SIG-M5 treated with dmso at 0.1 percent for 504 hours (cell line): ENCODE results near the gene TCF7L2.

Source experiments
- DNase-seq: peaks from one replicate; lab custom pipeline; 2025; ENCODE audit not compliant: unreplicated experiment; lab: John Stamatoyannopoulos, UW

The TCF7L2 gene

DNA sequence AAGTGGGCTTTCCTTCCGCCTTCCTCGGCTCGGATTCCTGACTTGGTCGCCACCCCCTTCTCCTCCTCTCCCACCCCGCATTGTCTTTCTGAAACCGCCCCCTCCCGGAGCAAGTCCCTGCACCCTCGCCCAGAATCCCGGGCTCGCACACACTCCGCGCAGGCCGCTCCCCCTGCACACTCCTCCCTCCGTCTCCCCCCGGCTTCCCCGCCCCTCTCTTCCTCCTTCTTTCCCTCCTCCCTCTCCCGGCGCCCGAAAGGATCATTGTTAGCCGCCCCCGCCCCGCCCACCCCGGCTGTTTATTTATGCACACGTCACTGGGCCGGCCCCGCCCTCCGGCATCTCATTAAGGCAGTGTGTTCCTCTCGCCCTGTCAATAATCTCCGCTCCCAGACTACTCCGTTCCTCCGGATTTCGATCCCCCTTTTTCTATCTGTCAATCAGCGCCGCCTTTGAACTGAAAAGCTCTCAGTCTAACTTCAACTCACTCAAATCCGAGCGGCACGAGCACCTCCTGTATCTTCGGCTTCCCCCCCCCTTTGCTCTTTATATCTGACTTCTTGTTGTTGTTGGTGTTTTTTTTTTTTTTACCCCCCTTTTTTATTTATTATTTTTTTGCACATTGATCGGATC, at the start of gene TCF7L2:
Gene TCF7L2, plus strand, starts transcription at position 373 of the 633 bp plus-strand sequence. CDS start 510 bp downstream, outside the sequence.
- DNase-seq: peak; percentile 96

GRCh38 chr10:112902730-112903129, 47.3 kb upstream of the TCF7L2 start:
- no peak for DNase-seq

DNA sequence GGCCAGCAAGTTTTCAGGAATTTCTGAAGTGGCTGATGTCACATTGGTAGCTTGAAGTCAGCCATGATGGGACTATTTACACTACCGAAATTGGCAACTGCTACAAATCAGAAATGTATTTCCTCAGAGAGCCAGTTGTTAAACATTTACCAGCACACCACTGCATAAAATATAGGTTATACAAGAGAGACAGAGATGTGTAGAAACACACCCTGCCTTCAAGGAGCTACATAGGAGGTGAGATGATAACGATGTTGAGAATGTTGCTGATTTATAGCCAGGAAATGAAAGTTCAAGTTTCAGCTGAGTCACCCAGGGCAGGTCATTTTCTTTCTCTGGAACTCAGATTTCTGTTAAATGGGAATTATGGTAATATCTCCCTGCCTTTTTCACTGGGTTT, 46.0 kb upstream of the TCF7L2 start:
- no peak for DNase-seq

- no peak for DNase-seq
Observed at GRCh38 chr10:112906945-112907344, 43.1 kb upstream of the TCF7L2 start.

- DNase-seq: no peak
Observed at GRCh38 chr10:112907893-112908292, 42.2 kb upstream of the TCF7L2 start.

- DNase-seq: no peak
Observed at GRCh38 chr10:112911206-112911605, 38.8 kb upstream of the TCF7L2 start.

DNA sequence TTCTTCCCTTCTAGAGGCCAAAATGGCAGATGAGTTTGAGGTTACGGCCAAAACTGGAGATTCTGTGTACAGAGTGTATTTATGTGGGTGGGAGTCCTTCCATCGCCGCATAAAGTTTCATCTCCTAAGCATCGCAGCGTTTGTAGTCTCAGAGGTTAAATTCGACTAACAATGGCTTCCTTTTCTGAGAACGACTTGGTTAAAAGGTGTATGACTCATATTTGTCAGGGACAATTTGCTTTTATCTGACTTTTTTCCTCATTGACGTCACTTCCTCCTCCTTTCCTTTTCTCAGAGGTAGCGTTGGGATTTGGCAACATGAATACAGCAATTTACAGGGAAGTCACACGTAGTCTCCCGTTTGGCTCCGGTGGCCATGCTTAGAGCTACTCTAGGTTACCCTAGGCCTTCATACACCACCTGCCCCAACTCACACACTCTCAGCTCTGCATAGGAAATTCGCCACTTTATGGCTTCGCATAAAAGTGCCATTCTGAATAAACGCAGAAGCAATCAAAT, 37.6 kb upstream of the TCF7L2 start:
- no peak for DNase-seq

DNA sequence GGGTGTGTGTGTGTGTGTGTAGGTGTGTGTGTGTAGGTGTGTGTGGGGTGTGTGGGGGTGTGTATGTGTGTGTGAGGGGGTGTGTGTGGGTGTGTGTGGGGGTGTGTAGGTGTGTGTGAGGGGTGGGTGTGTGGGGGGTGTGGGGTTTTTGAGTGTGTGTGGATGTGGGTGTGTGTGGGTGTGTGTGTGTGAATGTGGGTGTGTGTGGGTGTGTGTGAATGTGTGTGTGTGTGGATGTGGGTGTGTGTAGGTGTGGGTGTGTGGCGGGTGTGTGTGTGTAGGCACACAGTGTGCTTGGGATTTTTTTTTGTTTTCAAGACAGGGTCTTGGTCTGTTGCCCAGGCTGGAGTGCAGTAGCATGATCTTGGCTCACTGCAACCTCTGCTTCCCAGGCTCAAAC, 36.8 kb upstream of the TCF7L2 start:
- DNase-seq: no peak

GRCh38 chr10:112913661-112914287, 36.3 kb upstream of the TCF7L2 start:
- DNase-seq: peak; percentile 31

- no peak for DNase-seq
Observed at GRCh38 chr10:112914288-112914952, 35.6 kb upstream of the TCF7L2 start.

DNA sequence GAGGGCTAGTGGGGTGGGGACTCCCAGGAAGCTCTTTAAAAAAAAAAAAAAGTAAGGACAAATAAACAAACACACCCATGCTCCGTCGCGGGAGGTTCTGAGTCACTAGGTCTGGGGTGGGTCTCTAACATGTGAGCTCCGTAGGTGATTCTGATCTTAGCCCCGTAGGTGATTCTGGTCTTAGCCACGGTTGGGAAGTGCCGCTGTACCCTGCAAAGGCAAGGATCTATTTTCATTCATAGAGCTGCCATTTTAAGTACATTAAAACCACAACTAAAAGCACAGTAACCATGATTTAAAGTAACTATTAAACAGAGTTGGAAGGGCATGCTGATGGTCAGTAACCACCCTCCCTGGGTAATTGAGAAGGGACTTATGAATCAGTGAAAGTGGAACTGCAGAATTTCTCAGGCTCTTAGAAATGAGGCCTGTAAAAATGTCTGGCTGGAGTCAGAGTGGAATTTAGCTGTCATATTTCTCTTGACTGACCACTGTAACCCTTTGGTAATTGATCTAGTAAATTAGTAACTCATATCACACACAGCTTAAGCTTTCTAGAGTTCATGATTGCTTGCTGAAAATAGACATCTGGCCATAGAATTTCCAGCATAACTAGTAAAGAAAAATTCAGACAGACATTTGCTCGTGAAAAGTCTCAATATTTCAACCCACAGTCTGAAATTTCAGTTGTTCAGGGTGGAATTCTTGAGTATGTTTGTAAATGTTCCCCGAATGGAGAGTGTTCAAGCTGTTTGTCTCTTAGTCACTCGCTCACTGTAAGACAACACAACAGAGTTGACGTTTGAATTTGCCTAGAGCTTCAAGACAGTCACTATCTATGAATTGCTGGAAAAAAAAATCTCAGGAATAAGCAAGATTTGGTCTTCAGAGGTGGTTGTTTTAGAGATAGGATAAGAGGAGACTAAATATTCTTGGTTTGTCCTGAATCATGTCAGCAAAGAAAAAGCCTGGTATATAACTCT, 34.2 kb upstream of the TCF7L2 start:
- no peak for DNase-seq

DNA sequence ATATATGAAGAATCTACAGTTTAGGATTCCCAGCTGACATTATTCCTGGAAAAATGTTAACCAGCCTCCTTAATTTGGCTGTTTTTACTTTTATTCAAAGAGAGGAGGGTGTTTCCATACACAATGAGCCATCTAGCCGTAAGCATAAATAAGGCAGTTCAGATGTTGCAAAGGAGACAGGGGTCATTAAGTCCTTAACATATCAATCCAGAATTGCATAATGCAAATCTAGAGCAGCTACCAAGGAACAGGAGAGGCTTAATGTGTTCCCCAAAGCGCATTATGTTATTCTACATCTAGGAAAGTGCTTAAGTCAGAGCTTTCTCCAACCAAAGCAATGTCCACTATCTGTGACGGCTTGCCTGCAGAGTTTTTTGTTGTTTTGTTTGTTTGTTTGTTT, 32.4 kb upstream of the TCF7L2 start:
- DNase-seq: no peak

DNA sequence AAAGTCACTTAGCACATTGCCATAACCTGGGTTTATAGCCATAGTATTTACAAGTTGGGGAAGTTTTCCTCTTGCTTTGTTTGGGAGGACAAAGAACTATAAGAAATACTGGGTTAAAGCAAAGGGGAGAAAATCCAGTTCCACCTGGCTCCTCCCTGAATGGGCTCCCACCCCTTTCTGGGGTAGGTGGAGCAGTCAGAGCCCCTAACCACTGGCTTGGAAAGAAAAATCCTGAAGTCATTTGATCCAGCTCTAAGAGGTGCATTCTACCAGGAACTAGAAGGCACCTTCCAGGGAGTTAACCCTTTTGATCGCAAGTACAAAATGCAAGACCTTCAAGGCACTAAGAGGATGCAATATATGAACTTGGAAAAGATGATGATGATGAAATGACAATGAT, 31.3 kb upstream of the TCF7L2 start:
- no peak for DNase-seq

DNA sequence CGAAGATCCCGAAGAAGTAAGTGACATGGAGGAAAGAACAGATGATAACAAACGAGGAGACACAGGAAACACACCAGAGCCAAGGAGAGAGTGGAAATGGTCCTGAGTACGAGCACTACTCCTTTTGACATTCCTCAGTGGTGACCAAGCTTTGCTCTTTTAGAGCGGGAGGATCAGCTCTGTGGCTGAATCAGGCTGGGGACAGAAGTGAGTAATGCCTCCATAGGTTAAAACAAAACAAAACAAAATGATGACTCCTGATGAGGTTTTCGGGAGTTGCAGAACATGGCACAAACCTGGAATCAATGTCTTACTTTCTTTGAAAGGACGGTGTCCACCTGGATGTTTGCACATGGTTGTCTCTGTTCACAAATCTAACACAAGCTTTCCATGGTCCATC, 30.3 kb upstream of the TCF7L2 start:
- DNase-seq: no peak

DNA sequence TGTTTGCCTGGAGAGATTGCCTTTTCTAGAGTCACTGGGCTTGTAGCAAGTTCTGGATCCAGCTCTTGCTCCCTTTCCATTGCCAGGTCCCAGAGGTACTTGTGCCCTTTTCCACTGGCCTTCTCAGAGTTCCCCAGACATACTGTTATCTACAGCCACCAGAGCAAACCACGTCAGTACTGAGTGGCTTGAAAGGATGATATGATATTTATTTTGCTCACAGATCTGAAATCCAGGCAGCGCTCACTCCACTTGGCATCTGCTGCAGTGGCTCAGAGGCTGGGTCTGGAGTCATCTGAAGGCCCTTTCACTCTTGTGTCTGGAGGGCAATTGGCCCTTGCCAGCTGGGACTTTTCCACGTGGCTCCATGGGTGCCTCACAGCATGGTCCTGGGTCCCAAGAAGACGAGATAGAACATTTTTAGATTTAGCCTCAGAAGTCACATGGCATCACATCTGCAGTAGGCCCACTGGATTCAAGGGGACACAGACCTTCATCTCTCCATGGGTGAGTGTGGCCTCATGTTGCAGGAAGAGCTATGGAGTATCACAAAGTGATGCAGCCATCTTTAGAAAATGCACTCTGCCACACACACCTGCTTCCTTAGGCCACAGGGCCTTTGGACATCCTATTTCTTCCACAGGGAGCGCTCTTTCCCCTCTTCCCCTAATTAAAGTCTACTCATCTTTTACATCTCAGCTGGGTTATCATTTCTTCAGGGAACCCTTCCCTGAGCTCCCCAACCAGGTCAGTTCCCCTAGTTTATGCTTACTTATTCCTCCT, 22.9 kb upstream of the TCF7L2 start:
- DNase-seq: no peak

DNA sequence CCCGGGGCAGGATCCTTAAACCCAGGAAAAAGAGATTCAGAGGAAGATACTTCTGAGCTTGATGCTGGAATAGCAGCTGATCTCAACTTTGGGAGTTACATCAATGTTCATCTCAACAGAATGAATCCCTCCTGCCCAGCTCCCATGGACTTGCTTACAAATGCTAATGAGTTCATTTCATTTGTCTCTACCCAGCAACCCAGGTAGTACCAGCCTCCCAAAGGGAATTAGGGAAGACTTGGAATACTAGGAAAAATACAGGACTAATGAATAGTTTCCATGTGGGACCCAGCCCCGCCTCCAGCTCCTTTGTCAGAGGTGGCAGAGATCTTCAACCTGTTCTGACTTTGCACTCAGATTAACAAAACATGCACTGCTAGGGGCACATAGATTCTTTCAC, 22.1 kb upstream of the TCF7L2 start:
- no peak for DNase-seq

GRCh38 chr10:112932658-112933057, 17.4 kb upstream of the TCF7L2 start:
- no peak for DNase-seq

- DNase-seq: no peak
Observed at GRCh38 chr10:112934193-112934592, 15.9 kb upstream of the TCF7L2 start.

DNA sequence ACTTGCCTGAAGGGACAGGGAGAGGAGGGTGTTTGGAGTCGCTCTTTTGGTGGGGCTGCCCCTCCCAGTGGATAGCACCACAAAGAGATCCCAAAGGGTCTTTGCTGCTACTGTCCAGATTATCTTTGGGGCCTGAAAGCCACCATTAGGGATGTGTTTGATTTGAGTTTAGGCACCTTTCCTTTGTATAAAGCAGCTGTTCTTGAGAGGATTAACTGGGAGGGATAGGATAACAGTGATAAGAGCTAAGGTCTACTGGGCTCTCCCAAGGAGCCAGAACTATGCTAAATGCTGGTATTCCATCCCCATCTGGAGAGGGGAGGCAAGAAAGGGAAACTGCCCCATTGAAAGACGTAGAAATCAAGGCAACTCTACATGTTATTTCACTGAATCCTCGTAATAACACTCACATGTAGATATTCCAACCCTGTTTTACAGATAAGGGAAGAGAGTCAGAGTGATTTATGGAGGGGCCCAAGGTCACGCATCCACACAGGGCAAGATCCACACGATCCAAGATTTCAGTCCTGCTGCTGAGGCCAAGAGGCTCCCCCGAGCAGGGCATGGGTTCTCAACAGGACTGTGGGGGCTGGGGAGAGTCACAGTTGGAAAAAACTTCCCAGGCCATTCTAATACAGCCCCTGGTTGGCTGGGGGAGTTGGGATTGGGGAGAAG, 11.1 kb upstream of the TCF7L2 start:
- DNase-seq: no peak

- no peak for DNase-seq
Observed at GRCh38 chr10:112945811-112946210, 4.2 kb upstream of the TCF7L2 start.
